Ovary (tissue), 3 donors: ENCODE data around the gene CLEC11A.

Experiments
- POLR2A ChIP-seq: fragments of 450-650 bp; IDR thresholded peaks from one replicate; pipeline ENCODE4 v1.6.1; 2017; ENCODE audit warnings: antibody characterized with exemption, mild to moderate bottlenecking, moderate library complexity
- TF ChIP-seq, protein P1 (sequence below), 3 donors: fragments of 450-650 bp in 2 of 3; fragments of 200-600 bp in 1 of 3; IDR thresholded peaks; one replicate each; pipeline versions ENCODE4 v1.5.1 to v1.8.0; 2016 to 2022; ENCODE audit warnings: antibody characterized with exemption in 3 of 3, mild to moderate bottlenecking in 1 of 3
- donor health status: DM: no; HTN: no; CAD: no.

GRCh38 chr19:50678323-50678722, 44.8 kb upstream of the CLEC11A start:
- no peak for TF ChIP-seq POLR2A
- TF ChIP-seq, protein P1, sequence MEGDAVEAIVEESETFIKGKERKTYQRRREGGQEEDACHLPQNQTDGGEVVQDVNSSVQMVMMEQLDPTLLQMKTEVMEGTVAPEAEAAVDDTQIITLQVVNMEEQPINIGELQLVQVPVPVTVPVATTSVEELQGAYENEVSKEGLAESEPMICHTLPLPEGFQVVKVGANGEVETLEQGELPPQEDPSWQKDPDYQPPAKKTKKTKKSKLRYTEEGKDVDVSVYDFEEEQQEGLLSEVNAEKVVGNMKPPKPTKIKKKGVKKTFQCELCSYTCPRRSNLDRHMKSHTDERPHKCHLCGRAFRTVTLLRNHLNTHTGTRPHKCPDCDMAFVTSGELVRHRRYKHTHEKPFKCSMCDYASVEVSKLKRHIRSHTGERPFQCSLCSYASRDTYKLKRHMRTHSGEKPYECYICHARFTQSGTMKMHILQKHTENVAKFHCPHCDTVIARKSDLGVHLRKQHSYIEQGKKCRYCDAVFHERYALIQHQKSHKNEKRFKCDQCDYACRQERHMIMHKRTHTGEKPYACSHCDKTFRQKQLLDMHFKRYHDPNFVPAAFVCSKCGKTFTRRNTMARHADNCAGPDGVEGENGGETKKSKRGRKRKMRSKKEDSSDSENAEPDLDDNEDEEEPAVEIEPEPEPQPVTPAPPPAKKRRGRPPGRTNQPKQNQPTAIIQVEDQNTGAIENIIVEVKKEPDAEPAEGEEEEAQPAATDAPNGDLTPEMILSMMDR (IDR thresholded peaks at IDR 0.05) = no peak
